Stimulated activated CD4-positive, alpha-beta T cell treated with anti-CD3 and anti-CD28 coated beads, Interleukin-12 subunit alpha, Interleukin-12 subunit beta, amount 100 ng/mL, for 24 hours (primary cell): ENCODE measurements around the gene GABRG3.

Experiments
- DNase-seq, 2 experiments: peaks; one replicate each; pipeline ENCODE4 v3.0.0-alpha.2; 2020; ENCODE audit warnings: low read depth in 2 of 2

The GABRG3 gene

DNA sequence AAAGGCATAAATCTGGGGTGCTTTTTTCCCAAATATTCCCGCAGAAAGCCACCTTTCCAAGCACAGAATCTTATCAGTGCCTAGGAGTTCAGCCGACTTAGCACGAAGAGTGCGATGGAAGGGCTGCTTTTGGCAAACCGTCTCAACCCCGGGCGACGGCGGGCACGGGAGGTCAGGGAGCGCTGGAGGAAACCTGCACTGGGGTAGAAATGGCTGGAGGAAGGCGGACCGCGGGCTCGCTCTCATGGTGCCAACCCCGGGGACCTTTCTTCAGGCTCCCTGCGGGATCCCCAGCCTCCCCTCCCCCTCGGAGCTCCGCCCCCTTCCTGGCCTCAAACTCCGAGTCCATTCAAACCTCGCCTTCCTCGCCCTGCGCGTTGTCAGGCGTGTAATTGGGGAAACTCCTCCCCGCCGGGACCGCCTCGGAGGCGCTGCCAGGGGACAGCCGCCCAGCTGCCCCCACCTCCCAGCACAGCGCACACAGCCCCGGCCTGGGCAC, at the start of gene GABRG3:
Gene GABRG3, plus strand, starts transcription at position 470 of the 499 bp plus-strand sequence.
- DNase-seq: no peak

DNA sequence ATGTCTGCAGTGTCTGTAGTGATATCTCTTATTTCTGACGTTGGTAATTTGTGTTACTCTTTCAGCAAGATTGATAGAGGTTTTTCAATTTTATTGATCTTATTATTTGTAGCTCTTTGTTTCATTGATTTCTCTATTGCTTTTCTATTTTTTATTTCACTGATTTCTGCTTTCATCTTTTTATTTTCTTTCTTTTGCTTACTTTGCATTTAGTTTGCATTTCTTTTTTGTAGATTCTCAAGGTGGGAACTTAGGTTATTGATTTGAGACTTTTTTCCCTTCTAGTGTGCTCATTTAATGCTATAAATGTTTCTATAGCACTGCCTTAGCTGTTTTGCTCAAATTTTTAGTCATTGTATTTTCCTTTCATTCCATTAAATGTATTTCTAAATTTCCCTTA, 49.5 kb upstream of the GABRG3 start:
- DNase-seq: no peak

- DNase-seq: no peak
Measured at GRCh38 chr15:26926081-26926480, 44.9 kb upstream of the GABRG3 start.

DNA sequence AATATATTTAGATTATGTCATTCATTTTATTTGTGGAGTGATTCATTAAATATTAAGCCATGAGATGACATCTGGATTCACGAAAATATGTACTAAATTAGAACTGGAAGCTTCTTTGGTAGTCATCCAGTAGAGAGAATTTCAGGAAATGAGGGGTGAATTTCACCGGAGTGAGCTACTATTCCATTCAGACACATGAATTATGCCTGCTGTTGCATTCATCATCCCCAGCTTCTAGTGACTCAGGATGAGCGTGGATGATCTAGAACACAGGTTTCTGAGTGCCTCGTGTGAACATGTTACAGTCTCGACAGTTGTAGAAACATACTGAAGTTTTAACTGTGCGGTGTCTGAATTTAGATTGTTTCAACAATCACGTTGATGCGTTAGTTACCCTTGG, 42.9 kb upstream of the GABRG3 start:
- no peak for DNase-seq

DNA sequence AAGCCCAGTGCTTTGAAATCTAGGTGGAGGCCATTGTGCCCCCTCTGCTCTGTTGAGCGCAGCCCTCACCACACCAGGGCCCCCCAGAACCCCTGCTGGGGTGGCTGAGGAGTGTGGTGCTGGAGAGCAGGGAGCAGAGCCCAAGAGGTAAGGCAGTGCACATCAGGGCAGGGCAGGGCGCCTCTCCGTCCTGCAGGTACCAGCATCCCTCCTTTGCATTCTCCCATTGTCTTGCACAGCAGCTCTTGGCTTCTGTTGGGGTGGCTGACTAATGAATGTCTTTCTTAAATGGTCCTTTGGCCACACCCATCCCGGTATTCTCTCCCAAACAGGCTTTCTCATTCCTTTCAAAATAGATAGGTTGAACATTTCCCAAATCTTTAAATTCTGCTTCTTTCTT, 41.4 kb upstream of the GABRG3 start:
- no peak for DNase-seq

DNA sequence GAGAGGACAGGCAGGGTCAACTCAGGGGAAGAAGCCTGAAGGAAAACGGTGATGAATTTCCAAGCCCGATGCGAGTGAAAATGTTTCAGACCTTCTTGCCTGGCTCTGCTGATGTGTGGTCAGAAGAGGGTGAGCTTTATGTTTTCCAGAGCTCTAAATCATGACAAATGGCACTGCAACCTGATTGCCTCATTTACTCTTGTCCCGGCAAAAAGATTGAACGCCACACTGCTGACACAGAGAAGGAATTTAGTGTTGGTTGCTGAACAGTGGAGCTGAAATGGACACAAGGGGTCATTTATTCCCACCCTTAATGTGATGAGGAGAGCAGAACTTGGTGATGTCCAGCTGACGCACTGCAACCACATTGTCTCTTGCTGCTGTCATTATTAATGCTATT, 36.1 kb upstream of the GABRG3 start:
- DNase-seq: no peak

- no peak for DNase-seq
Measured at GRCh38 chr15:26935322-26935721, 35.7 kb upstream of the GABRG3 start.

- no peak for DNase-seq
Measured at GRCh38 chr15:26936502-26936901, 34.5 kb upstream of the GABRG3 start.

DNA sequence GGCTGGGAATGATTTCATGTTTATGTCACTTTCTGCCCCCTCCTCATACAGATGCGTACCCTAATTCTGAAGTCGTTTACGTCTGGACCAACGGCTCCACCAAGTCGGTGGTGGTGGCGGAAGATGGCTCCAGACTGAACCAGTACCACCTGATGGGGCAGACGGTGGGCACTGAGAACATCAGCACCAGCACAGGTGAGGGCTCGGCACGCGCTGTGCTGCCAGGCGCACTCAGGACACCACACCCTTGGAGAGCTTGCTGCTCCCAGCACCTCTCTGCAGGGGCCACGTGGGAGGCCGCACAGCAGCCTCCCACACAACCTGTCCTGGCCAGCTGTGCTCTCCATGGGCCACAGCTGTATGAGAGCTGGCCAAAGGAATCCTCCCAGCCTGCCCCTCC, 33.8 kb upstream of the GABRG3 start:
- DNase-seq: no peak

DNA sequence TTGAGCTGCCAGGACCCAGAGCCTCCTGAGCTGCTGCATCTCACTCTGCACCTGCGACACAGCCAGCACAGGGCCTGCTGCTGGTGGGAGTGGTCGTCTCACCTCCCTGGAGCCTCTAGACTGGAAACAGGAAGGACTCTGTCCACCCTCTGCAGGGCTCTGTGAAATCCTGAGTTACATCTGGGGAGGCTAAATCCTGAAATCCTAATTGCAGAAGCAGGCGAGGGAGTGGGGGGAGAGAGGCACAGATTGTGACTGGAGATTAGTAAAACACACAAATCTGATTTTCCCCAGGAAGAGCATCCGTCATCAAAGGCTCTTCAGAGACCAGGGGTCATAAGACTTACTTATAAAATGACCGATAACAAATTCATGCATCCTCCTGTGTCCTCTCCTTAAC, 31.6 kb upstream of the GABRG3 start:
- no peak for DNase-seq

GRCh38 chr15:26941489-26941888, 29.5 kb upstream of the GABRG3 start:
- no peak for DNase-seq

GRCh38 chr15:26943866-26944265, 27.1 kb upstream of the GABRG3 start:
- DNase-seq: no peak

DNA sequence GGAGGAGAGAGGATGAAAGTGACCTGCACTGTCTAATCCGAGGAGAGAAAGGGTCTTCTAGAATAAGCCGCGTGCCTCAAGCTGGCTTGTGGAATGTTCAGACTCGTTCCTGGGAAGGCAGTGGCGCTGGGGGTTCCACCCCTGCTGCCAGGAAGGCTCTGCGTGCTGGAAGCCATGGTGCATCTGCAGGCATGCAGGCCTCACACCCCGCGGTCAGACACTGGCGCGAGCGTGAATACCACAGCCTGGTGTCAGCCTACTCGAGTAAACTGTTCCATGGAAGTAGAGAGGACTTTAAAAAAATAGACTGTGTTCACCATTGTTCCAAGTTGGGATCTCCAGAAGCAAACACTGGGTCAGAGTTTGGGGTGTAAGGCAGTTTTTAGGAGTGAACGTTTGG, 25.9 kb upstream of the GABRG3 start:
- DNase-seq: no peak

DNA sequence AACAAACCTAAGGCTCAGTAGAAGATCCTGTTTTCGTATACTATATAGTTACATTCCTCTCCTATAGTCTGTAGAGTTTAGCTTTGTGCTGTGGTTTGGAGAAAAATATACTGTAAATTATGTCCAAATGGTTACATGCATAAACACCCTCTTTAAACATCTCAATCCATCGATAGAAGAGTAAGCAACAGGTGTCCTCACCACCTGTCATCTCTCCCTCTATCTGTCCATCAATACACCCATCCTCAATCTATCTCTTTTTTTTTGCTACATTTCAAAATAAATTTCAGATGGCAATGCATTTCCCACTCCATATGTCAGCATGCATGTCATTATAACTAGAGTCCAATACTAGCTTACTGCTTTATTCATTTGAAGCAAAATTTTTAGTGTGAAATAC, 21.0 kb upstream of the GABRG3 start:
- no peak for DNase-seq

- no peak for DNase-seq
Measured at GRCh38 chr15:26954403-26954802, 16.6 kb upstream of the GABRG3 start.

- no peak for DNase-seq
Measured at GRCh38 chr15:26967719-26968269, 3.2 kb upstream of the GABRG3 start.

- no peak for DNase-seq
Measured at GRCh38 chr15:26968806-26969205, 2.2 kb upstream of the GABRG3 start.

DNA sequence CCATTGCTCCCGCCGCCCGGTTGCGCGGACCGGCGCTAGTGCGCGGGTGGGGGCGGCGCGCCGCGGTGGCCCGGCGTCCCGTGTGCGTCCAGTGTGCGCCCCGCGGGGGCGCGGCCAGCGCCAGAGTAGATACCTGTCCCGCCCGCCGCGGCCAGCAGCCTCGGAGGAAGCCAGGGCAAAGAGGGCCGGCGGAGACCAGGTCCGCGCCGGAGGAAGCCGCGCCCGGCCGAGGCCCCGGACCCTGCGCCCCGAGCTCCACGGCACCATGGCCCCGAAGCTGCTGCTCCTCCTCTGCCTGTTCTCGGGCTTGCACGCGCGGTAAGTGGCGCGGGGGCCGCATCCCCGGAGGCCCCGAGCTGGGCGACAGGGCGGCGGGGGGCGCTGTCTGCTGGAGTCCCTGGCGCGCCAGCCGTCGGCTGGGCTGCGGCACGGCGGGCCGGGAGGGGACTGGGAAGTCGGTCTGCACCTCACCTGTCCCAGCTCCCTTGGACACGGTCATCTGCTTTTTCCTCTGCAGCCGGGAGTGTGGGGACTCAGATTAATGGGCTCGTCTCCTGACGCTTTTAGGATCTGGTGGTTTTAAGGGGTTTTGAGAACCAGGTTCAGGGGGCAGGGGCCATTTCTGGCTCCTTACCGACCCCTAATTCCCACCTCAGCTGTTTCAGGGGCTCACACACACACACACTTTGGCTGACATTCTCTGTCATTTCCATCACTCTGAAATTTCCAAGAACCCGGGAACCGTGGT, 464 bp downstream of the GABRG3 start:
- DNase-seq: no peak

GRCh38 chr15:26972636-26973035, 1.7 kb downstream of the GABRG3 start:
- DNase-seq: no peak

- no peak for DNase-seq
Measured at GRCh38 chr15:26974120-26974780, 3.3 kb downstream of the GABRG3 start.

- DNase-seq: no peak
Measured at GRCh38 chr15:26981492-26981891, 10.5 kb downstream of the GABRG3 start.

DNA sequence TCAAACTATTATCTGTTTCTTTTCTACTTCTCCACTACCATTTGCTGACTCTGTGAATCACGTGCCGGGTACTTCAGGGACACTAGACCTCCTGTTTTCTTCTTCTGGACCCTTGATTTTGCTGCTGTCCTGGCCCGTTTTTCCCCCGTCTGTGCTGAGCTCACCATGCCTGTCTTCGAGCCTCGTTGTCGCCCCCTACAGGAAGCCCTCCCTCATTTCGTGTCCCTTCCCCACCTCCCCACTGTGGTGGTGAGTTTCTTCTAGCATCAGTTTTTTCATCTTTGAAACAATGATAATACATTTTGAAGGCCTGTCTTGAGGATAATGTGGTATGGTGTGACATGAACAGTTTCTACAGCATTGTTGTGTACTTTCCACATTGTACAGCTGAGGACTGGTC, 12.8 kb downstream of the GABRG3 start:
- DNase-seq: no peak

- no peak for DNase-seq
Measured at GRCh38 chr15:26985050-26985449, 14.1 kb downstream of the GABRG3 start.
